Spinal cord (tissue), 10 donors: ENCODE measurements around the gene PAAF1. TPM values are rescaled to one million over a fixed set of nuclear protein-coding genes. Genes with fewer than 3 reads are reported as not detected.
"Not testable (repeated sequence)": the region's sequence is repeated elsewhere in the genome, so short reads cannot be mapped to it uniquely, and the experiment has no call there.

Source experiments
- DNase-seq, 6 donors: peaks; one replicate each; pipeline versions ENCODE4 v3.0.0 to v3.0.0-alpha.2; 2013 to 2015; ENCODE audit warnings: low spot score in 6 of 6, low read depth in 4 of 6
- H3K27ac ChIP-seq: one replicate; pipeline ENCODE4 v1.5.1; 2013; ENCODE audit warnings: low read depth, low read length, control low read depth
- H3K27me3 ChIP-seq: one replicate; pipeline ENCODE4 v1.6.1; 2013; ENCODE audit warnings: low read length; ENCODE audit not compliant: control insufficient read depth, insufficient read depth
- H3K36me3 ChIP-seq: one replicate; pipeline ENCODE4 v1.6.1; 2013; ENCODE audit warnings: low read length; ENCODE audit not compliant: control insufficient read depth, insufficient read depth
- H3K4me1 ChIP-seq: one replicate; pipeline ENCODE4 v1.6.1; 2013; ENCODE audit warnings: low read length; ENCODE audit not compliant: control insufficient read depth, insufficient read depth
- H3K4me3 ChIP-seq: one replicate; pipeline ENCODE4 v1.5.1; 2013; ENCODE audit warnings: low read depth, low read length, control low read depth
- H3K9me3 ChIP-seq: one replicate; pipeline ENCODE4 v1.6.1; 2013; ENCODE audit warnings: low read length; ENCODE audit not compliant: control insufficient read depth, insufficient read depth
- WGBS: methylation state at CpG from one replicate; pipeline ENCODE4 v1.1.5; 2013; ENCODE audit warnings: missing lambda C conversion rate; ENCODE audit not compliant: insufficient coverage; 5-methylcytosine and 5-hydroxymethylcytosine counted together
- polyA plus RNA-seq, 2 donors: library from polyadenylated mRNA; unstranded; fragments of 120-200 nt; gene quantifications; one replicate each; pipeline ENCODE4 v1.2.1, GENCODE V29; 2013; ENCODE audit not compliant: insufficient read length in 2 of 2
- total RNA-seq, 2 donors: library from RNA; depleted of rRNA in 1 of 2; stranded (reverse); fragments of 120-200 nt in 1 of 2; fragments of >200 nt in 1 of 2; gene quantifications; one replicate each; pipeline versions ENCODE4 v1.2.3 to v1.2.4, GENCODE V29; 2013 to 2014
- donor health status: healthy.

PAAF1 gene
- total and polyA plus RNA-seq, 4 donors: 24.2 to 67.7 (median 40.4) TPM

- not testable (repeated sequence) for H3K27me3 ChIP-seq, H3K9me3 ChIP-seq
- WGBS: no CpG with 5 or more reads among the region's 25 CpGs
Measured at GRCh38 chr11:73936047-73936446, 59.2 kb downstream of the PAAF1 start.

GRCh38 chr11:73939096-73939495 is 62.3 kb downstream of the PAAF1 start:
- no peak overlapping the region for H3K27ac ChIP-seq
- H3K4me1 ChIP-seq: no peaks in the 10 kb centered on the region
- peaks cover 4% of the 10 kb centered on the region for H3K36me3 ChIP-seq
- DNase-seq: no peak
- 86% methylated on average over 3 of the region's 4 CpGs for WGBS
- no peaks in the 10 kb centered on the region for H3K27me3 ChIP-seq
- no peaks in the 10 kb centered on the region for H3K9me3 ChIP-seq
- no peak overlapping the region for H3K4me3 ChIP-seq

More at GRCh38 chr11:73936047-73936446, 59.2 kb downstream of the PAAF1 start:
- not testable (repeated sequence) for H3K4me3 ChIP-seq, H3K36me3 ChIP-seq, DNase-seq, H3K4me1 ChIP-seq, H3K27ac ChIP-seq

GRCh38 chr11:73940801-73941570 is 64.2 kb downstream of the PAAF1 start:
- Histone ChIP-seq H3K4me3 (no peak overlapping the region), H3K4me1 (no peaks in the 10 kb centered on the region), H3K27me3 (no peaks in the 10 kb centered on the region), H3K27ac (no peak overlapping the region), H3K36me3 (peaks cover 4% of the 10 kb centered on the region), H3K9me3 (no peaks in the 10 kb centered on the region)
- peak in 1 of 6 donors; percentile 41 for DNase-seq
- 93% methylated on average over 7 of the region's 9 CpGs for WGBS

- no peak overlapping the region for H3K4me3 ChIP-seq
- H3K27me3 ChIP-seq: no peaks in the 10 kb centered on the region
- H3K36me3 ChIP-seq: peaks cover 1% of the 10 kb centered on the region
- 50% methylated on average over 1 of the region's 1 CpG for WGBS
- no peaks in the 10 kb centered on the region for H3K4me1 ChIP-seq
- H3K27ac ChIP-seq: no peak overlapping the region
- peak in 2 of 6 donors; percentile 33 to 72 for DNase-seq
- H3K9me3 ChIP-seq: no peaks in the 10 kb centered on the region
Measured at GRCh38 chr11:73942010-73942409, 65.2 kb downstream of the PAAF1 start.

GRCh38 chr11:73944085-73944484 is 67.3 kb downstream of the PAAF1 start:
- Histone ChIP-seq H3K36me3 (no peaks in the 10 kb centered on the region), H3K4me1 (no peaks in the 10 kb centered on the region), H3K27me3 (no peaks in the 10 kb centered on the region), H3K4me3 (no peak overlapping the region), H3K9me3 (no peaks in the 10 kb centered on the region), H3K27ac (no peak overlapping the region)
- no CpG with 5 or more reads among the region's 6 CpGs for WGBS
- DNase-seq: no peak

GRCh38 chr11:73944901-73945300 is 68.1 kb downstream of the PAAF1 start:
- WGBS: 78% methylated on average over 9 of the region's 10 CpGs
- no peaks in the 10 kb centered on the region for H3K27me3 ChIP-seq
- no peak for DNase-seq
- H3K4me3 ChIP-seq: no peak overlapping the region
- H3K27ac ChIP-seq: no peak overlapping the region
- no peaks in the 10 kb centered on the region for H3K4me1 ChIP-seq
- no peaks in the 10 kb centered on the region for H3K9me3 ChIP-seq
- no peaks in the 10 kb centered on the region for H3K36me3 ChIP-seq

- peak in 1 of 6 donors; percentile 28 for DNase-seq
- Histone ChIP-seq H3K27me3 (no peaks in the 10 kb centered on the region), H3K4me1 (no peaks in the 10 kb centered on the region), H3K36me3 (no peaks in the 10 kb centered on the region), H3K9me3 (no peaks in the 10 kb centered on the region), H3K4me3 (no peak overlapping the region), H3K27ac (no peak overlapping the region)
- no CpG with 5 or more reads among the region's 4 CpGs for WGBS
Measured at GRCh38 chr11:73945396-73945795, 68.6 kb downstream of the PAAF1 start.

- no peaks in the 10 kb centered on the region for H3K4me1 ChIP-seq
- no peak overlapping the region for H3K27ac ChIP-seq
- 95% methylated on average over 7 of the region's 13 CpGs for WGBS
- no peak for DNase-seq
- H3K36me3 ChIP-seq: no peaks in the 10 kb centered on the region
- no peaks in the 10 kb centered on the region for H3K9me3 ChIP-seq
- no peak overlapping the region for H3K4me3 ChIP-seq
- no peaks in the 10 kb centered on the region for H3K27me3 ChIP-seq
Measured at GRCh38 chr11:73946798-73947458, 70.1 kb downstream of the PAAF1 start.

- H3K27me3 ChIP-seq: no peaks in the 10 kb centered on the region
- no peak for DNase-seq
- WGBS: 80% methylated on average over 4 of the region's 4 CpGs
- H3K27ac ChIP-seq: no peak overlapping the region
- H3K4me1 ChIP-seq: no peaks in the 10 kb centered on the region
- H3K36me3 ChIP-seq: no peaks in the 10 kb centered on the region
- no peaks in the 10 kb centered on the region for H3K9me3 ChIP-seq
- H3K4me3 ChIP-seq: no peak overlapping the region
Measured at GRCh38 chr11:73949246-73949645, 72.4 kb downstream of the PAAF1 start.

GRCh38 chr11:73949912-73950311 is 73.1 kb downstream of the PAAF1 start:
- WGBS: 92% methylated on average over 3 of the region's 5 CpGs
- H3K27ac ChIP-seq: no peak overlapping the region
- no peak for DNase-seq
- no peak overlapping the region for H3K4me3 ChIP-seq
- H3K9me3 ChIP-seq: no peaks in the 10 kb centered on the region
- no peaks in the 10 kb centered on the region for H3K27me3 ChIP-seq
- no peaks in the 10 kb centered on the region for H3K4me1 ChIP-seq
- H3K36me3 ChIP-seq: no peaks in the 10 kb centered on the region
